Stimulated activated CD8-positive, alpha-beta memory T cell treated with anti-CD3 and anti-CD28 coated beads, Interleukin-15, amount 100 ng/mL, for 1 hour (primary cell): ENCODE data around the gene TAPT1.

Experiments
- DNase-seq: peaks from one replicate; pipeline ENCODE4 v3.0.0-alpha.2; 2020; ENCODE audit warnings: low read depth

Gene TAPT1

DNA sequence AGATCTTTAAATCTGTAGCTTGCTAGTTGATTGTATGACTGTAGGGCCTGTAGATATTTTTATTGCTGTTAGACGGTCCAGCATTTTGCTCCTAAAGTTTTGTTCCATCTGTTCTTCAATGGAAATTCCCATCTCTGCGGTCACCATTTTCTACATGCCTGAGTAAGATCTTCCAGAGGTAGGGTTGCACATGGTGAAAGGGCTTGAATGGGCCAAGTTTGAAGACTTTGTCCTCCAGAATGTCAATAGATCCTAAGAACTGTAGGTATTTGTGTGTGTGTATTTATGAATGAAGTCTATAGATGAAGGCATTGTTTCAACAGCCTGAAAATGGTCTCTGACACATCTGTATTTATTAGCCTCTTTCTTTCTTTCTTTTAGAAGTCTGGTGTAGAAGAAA lies 22.3 kb upstream of the TAPT1 start:
- DNase-seq, result no peak

DNA sequence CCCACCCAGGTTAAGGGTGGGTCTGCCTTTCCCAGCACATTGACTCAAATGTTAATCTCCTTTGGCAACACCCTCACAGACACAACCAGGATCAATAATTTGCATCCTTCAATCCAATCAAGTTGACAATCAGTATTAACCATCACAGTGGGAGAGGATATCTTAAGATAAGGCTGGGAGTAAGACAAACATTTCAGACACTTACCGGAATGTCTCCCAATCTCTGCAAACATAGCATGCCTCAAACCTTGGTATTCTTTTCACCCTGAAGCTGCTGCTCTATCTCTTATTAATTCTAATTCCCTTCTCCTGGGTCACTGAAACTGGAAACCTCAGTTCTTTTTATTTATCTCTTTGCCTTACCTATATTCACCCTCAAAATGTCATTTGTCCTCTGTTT lies 19.0 kb upstream of the TAPT1 start:
- DNase-seq, result no peak

DNA sequence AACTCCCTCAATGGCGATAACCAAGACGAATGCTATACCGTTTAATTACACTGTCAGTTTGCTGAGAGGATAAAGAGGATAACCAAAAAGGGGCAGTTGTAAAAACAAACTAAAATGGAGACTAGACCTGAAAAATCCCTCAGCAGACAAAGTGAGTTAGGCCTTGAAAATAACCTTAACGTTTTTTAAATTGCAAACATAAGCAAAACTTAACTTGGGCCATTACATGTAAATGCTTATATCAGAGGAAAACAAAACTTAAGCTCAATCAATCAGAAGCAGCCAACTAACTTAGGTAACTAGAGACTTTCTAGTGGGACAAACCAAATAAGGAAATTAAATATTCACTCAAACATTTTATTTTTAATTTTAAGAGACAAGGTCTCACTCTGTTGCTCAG lies 17.0 kb upstream of the TAPT1 start:
- no peak for DNase-seq

DNA sequence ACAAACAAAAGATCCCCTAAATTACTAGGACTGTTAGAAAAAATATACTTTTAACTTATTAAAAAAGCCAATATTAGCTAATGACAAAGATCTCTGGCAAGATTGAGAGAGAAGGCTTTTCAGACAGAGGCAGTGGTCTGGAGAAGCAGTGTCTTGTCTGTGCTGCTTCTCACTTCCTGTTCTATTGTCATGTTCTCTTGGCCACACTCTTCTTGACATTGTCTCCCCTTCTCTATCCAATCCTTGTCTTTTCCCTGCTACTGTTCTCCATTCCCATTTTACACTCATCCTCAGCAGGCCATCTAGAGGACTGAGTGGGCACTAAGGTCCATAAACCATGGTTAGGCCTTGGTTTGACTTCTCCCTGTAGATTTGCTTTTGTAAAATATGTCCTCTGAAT lies 14.0 kb upstream of the TAPT1 start:
- no peak for DNase-seq

DNA sequence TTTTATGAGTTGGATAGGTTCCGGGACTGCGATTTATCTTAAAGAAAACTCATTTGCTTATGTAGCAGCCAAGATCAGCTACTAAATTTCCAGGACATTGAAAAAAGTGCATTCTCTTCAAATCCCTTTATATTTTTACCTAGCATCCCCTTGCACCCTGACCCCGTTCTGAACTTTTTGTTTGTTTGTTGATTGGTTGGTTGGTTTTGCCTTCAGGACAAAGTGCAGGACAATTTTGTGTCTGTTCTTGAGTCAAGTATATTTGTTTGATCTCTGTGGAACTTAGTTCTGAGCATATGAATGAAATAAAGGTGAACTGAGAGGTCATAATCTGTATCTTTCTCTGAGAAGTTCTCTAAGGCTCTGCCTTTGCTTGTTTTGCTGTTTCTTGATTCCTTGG lies 12.8 kb upstream of the TAPT1 start:
- DNase-seq, result no peak

DNA sequence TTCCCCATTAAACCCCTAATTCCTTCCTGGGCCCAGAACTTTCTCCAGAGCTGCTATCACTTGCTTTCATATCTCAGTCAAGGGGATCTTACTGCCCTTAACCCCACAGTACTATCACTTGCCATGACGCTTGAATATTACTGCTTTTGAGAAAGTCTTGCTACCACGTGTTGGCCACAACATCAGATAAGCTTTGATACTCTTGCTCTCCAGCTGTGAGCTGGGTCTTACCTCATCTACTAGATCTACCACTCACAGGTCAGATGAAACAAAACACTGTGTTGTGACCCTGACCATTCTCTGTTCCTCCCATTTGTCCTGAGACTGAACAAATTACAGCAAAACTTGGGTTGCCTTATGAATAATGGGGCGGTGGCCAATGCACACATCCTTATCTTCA lies 12.1 kb upstream of the TAPT1 start:
- DNase-seq, result no peak

DNA sequence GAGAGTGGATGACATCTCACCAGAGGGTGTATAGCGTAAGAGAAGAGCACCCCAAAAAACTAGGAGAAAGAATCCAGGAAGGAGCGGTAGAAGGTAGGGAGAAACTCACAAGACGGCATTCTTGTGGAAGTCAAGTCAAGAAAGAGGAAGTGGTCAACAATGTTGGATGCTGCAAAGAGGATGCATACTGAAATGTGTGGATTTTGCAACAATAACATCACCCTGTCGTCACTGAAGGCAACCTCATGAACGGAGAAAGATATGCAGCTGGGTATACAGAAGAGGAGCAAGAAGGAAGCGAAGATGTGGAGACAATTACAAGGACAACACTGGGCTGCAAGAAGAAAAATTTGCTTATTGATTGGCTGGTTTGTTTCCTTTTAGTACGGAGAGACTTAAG lies 11.4 kb upstream of the TAPT1 start:
- DNase-seq, result no peak

DNA sequence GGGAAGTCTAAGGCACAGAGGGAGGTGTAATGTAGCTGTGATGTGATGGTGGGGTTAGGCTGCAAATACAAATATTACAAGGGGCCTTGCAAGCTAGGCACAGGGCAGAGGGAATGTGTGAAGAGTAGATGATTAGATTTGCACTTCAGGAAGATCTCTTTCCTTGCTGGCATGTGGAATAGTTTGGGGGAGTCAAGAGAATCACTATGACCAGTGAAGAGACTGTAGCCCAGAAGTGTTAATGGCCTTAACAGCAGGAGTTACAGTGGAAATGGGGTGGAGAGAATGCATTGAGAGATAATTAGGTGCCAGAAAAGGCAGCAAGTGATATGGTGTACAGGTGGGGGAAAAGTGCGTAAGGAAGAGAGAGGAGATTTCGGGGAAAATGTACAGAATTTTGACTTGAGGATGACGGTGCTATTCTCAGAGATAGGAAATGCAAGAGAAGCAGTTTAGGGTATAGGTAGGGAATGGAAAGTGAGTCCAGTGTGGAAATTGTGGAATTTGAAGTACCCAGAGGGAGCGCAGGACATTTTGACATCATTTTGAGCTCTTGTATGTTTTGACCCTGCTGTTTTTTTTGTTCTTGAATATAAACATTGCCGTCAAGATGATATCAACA lies 10.2 kb upstream of the TAPT1 start:
- DNase-seq, result no peak

DNA sequence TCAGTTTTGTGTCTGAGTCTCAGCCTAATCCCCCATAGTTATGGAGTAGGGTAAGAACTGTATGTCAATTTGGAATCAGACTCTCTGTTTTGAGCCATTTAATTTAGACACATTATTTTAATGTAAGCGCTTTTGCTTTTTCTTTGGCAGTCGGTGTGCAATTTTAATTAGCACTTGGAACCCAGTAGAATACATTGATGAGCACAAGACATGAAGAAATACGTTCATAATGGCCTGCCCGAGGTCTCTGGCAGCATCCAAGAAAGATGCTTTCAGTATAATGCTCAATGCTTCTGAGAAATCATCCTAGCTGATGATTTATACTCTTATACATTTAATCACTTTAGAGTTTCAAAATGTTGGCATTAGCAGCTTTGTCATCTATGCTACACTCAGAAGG lies 8.9 kb upstream of the TAPT1 start:
- DNase-seq, result no peak

DNA sequence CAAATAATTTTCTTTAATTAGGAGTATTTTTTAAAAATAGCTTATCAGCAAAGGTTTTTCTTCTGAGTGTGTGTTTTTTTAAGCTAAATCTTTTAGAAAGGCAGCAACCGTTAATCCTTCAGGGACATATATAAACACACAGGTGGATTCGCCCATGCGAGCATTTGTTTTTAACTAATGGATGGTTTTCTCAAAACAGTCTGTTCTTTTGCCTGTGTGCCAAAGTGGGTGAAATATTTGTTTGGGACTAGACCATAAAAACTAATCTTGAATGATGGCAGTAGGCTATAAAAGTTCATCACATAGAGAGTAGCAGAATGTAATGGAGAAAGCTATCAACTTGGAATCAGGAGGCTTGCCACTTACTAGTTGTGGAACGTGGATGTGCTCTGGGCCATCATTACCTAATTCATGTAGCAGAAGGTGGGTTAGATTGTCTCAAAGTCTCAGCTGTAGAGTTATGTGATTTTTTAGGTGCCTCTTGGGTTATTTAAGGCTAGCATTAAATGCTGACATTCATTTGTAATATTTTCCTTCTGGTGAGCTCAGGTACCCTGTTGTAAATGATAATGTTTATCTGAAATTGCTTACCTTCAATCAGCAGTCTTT lies 7.4 kb upstream of the TAPT1 start:
- DNase-seq, result no peak

DNA sequence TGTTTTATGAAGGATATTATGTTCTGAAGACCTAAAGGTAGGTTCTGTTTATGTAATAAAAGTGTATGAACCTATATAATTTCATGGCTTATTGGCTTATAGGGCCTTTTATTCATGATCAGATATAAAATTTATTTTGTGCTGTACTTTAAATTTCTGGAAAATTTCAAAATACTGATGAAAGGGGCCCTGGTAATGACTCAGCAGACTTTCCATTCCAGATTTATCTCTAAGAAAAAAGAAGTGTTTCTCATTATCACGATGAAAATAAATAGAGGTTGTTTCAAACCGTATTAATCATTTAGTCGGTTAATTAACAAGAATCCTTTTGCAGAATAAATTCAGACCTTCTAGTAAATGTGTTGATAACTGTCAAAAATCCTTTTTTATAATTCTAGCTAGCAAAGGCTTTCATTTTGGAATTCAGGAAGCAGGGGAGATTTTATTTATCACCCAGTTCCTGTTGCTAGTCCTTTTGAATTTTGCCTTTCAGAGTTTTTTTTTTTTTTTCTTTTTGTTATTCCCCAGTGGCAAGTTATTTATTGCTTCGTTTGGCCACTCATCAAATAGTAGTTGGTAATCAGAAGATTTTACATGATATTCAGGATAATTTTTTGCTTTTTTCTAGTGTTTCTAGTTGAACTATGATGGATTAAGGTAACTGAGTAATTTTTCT lies 5.4 kb upstream of the TAPT1 start:
- DNase-seq, result no peak

DNA sequence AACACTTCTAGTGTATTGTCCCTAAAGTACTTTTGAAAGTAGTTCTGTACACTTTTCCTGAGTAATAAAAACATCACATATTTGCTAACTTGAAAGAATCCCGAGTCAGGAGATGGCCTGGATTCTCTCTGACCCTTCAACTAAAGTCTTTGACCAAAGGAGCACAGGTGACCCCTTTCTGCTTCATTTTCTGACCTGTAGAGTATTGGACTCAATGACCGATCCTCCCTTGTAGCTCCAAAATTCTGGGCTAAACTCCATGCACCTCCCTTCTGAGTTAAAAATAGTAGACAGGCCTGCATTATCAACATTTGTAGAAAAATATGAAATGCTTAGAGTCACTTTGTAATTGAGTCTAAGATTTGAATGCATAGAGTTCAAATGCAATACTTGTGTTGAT lies 4.0 kb upstream of the TAPT1 start:
- no peak for DNase-seq

DNA sequence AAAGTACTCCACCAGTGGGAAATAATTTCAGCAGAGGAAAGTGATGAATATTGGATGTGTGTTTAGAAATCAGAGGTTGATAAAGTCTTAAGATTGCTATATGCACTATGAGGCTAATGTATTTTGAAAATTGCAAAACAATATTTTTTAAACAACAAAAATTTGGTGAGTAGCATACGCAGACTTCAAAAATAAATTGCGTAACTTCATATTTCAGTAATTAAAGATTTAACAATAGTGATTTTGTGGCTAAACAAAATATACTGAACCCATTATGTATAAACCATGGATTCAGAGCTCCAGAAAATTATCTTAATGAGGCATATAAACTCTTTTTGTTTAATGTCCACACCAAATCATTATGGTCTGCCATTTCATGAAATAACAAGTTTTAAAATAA lies 3.3 kb upstream of the TAPT1 start:
- DNase-seq, result no peak

DNA sequence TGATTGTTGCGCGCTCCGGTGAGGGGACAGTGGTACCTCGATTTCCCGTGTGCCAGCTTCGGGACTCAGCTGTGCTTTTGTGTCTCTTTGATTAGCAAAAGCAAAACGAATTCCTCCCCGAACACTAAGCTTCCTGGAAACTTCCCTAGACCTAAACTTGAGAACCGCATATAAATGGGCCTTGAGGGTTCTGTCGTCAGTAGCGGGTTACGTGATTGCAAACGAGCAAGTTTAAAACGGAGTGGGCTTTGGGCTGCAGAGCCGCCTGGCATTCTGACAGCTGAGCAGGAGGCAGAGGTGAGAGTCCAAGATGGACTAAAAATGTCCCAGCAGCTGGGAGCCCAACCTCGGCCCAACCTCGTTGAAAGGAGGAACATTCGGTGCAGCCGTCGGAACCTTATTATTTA lies 1.2 kb upstream of the TAPT1 start:
- DNase-seq, result no peak

DNA sequence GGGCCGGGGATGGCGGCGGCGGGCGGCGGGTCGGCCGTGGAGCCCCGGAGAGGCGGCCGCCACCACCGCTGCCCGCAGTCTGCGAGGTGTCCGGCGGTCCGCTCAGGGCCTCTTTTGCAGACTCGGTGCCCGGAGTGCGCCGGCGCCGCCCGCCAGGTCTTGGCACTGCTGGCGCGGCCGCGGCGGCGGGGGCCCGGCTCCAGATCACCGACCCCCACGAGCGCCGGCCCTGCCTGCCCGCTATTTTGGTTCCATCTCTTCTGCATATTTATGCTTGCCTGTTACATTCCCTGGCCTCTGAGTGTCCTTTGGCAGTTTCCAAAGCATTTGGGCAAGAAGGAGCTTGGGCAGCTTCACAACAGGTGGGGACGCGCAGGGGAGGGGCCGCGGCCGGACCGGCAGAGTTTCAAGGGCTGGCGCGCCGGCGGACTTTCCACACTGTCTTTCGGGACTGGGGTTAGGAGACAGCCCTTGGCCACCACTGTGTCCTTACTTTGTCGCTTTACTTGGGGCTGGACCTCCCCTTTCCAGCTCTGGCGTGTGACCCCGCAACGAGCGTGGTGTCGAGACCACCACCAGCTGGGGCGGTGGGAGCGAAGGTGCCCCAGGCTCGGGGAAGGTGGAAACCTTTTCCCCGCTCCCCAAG lies 668 bp upstream of the TAPT1 start:
- DNase-seq, result peak; percentile 5

DNA sequence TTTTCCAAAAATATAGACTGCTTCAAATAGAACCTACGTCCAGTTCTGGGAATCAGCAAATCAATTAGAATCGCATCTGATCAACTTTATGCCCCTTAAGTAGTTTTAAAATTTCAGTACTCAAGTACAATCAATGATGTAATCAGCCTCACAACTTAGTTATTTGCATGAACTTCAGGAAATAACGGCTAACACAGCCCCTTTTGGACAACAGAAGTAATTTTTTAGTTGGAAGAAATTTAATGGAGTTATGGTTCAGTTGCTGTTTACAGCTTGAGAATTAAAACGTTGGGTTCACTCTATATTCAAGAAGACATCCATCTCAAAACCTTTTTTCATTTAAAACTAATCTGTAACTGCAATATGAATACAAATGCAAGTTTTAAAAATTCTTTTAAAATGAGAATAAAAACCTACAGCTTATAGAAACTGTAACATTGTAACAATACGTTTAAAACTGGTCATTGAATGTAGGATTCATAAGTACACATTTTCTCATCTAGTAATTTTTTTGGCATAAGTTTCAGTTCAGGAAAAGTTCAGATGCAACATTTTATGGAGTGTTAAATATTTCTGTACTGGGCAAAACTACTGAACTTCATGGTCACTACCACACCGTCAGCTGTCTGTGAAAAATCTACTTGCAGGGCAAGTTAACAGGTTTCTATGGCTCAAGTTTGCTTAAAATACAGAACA lies 956 bp downstream of the TAPT1 start:
- no peak for DNase-seq

DNA sequence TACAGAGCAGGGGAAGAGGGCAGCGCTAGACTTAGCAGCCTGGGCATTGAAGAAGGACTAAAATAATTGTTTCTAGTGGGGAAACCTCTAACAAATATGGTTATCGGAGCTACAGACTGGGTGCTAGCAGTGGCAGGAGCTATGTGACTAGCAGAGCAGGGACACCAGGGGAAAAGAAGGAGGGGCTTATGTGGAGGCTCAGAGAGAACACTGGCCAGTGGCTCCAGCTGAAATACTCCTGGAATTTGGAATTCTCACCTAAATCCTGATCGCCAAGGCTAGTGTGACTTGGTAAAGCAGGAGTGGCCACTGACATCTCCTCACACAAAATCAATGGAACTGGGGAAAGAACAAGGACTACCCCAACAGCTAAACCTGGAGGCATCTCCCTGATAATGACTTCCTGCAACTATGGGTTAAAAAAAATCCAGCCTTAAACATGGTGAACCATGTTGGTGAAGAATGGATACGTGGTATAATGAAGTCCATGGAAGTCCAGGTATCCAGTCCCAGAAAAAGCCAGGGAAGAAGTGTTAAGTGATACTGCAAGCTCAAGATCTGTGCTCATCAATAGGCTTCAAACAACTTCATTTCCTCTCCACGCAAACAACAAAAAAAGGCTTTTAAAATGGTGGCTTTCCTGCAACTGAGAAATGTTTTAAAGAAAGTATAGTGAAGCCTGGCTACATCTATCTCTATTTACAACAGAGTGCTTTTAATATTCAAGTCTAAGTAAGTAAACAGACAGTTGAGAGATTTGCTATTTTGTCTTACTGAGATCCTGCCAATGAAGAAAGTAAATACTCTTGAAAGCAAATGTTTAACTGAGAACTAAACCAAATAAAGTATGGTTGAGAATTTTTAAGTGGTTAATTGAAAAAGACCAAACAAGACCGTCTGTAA lies 1.8 kb downstream of the TAPT1 start:
- no peak for DNase-seq

DNA sequence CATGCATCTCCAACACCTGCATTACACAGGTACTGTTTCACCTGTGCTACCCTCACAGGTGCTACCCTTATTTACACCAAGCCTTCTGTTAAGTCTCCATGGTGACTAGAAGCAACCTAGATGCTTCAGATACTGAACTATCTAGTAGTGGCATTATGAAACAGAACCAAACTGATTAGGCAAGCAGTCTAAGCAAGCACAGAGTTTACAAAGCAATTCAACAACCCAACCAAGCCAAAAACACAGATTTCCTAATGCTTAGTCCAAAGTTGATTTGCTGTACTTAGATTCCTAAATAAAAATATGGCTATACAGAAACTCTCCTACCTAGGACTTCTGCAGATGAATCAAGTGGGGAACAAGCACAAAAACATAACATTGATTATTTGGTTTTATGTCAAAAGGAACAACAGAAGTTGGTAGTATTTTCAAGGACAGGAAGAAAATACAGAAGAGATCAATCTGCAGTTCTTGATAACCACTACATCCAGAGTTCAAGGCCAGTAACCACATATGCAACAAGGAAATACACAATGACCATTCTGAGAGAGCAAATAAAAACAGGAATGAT lies 3.2 kb downstream of the TAPT1 start:
- no peak for DNase-seq

DNA sequence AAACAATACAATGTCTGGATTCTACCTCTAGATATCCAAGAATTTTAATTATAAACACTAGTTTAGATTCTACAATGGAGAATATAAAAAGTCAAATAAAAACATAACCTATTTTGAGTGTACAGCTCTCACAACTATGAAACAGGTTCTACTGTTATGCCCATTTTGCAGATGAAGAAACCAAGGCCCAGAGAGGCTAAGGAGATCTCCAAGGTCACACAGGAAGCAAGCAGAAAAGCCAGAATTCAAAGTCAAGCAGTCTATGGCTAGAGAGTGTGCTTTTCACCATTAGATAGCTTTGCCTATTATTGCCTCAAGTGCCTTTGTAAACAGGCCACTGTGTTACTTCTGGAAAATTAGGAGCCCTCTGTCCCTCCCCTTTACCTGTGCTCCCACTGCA lies 7.3 kb downstream of the TAPT1 start:
- no peak for DNase-seq

DNA sequence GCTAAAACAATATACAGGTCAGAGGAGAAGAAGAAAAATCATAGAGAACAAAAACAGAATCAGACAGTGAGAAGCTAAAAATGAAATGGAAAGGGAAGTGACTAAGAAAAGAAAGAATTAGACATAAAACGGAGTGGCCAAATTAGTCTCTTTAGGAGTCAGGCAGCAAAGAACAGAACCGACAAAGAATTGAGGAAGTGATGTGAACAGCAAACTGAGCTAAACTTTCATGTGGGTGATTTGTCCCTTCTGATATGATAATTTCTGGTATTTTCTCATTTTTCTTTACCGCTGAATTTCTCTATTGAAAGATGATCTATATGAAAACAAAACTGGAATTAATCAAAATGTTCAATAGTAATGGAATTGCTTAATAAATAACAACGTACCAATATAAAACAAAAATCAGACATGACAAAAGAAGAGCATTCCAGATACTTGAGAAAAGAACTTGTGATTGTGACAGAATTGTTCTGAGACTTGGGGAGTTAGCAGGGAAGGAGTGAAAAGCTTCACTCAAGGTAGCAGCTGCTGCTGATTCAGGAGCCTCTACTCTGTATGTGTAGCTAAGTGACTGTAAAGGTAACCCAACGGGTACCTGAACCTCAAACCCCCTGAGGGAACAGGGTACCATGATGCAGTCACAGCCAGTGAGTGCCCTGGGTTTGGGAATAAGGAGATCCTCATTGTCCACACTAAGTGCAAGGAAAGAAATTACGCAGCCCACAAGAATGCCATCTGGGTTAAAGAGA lies 8.8 kb downstream of the TAPT1 start:
- no peak for DNase-seq

DNA sequence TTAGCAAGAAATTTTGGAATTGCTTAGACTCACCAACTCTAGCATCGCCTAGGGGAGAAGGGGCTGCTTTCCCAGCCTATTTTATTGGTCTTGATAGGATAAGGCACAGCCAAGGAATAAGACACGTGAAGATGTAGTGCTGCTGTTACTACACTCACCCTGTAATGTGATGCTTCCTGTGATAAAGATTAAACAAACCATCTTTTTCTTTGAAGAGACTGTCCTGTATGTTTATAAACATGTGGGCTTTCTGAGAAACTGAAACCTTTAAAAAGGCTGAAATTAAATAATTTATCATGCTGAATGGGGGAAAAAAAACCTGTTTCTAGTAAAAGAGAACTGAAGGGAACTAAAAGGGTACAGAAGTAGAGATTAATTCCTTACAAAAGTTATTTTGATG lies 13.2 kb downstream of the TAPT1 start:
- DNase-seq, result no peak
